ENCODE data around the gene PNP. TPM values are rescaled to one million over a fixed set of nuclear protein-coding genes. Genes with fewer than 3 reads are reported as not detected.

Gene PNP
- total and polyA plus RNA-seq, 11 donors = 4.2 to 38.5 (median 10.5) TPM

- ATAC-seq (peak; percentile 19 to 66 (median 61)), DNase-seq (peak in 1 of 5 donors; percentile 58)
- Histone ChIP-seq H3K4me3 (peak overlapping the region; percentile 71 to 92 (median 81)), H3K9me3 (no peaks in the 10 kb centered on the region), H3K27ac (peak overlapping the region; percentile 88 to 98 (median 93)), H3K36me3 (peaks cover 0 to 67% (median 58%) of the 10 kb centered on the region in 9 donors), H3K27me3 (no peaks in the 10 kb centered on the region), H3K4me1 (peaks cover 0 to 62% (median 35%) of the 10 kb centered on the region in 12 donors)
- intact Hi-C loops (cut with DNase I) = loop anchor here (1.0 to 10.0 kb wide), 13 partner anchors 42 to 229 kb away; partner anchors contain the start of genes PARP2 (in 6 of the 10), TEP1 (in 5 of the 10), RNASE4 (in 2 of the 10) and ANG (in 1 of the 10)
- TF ChIP-seq, protein P1, sequence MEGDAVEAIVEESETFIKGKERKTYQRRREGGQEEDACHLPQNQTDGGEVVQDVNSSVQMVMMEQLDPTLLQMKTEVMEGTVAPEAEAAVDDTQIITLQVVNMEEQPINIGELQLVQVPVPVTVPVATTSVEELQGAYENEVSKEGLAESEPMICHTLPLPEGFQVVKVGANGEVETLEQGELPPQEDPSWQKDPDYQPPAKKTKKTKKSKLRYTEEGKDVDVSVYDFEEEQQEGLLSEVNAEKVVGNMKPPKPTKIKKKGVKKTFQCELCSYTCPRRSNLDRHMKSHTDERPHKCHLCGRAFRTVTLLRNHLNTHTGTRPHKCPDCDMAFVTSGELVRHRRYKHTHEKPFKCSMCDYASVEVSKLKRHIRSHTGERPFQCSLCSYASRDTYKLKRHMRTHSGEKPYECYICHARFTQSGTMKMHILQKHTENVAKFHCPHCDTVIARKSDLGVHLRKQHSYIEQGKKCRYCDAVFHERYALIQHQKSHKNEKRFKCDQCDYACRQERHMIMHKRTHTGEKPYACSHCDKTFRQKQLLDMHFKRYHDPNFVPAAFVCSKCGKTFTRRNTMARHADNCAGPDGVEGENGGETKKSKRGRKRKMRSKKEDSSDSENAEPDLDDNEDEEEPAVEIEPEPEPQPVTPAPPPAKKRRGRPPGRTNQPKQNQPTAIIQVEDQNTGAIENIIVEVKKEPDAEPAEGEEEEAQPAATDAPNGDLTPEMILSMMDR (IDR thresholded peaks at IDR 0.05) = no peak
- no peak for TF ChIP-seq POLR2A (IDR thresholded peaks at IDR 0.05)
- WGBS, 4 donors = 1 to 2% (median 1%) methylated on average over 39 of the region's 39 CpGs
These were observed 13.6 kb upstream of the PNP start for GRCh38 chr14:20455355-20456300.

DNA sequence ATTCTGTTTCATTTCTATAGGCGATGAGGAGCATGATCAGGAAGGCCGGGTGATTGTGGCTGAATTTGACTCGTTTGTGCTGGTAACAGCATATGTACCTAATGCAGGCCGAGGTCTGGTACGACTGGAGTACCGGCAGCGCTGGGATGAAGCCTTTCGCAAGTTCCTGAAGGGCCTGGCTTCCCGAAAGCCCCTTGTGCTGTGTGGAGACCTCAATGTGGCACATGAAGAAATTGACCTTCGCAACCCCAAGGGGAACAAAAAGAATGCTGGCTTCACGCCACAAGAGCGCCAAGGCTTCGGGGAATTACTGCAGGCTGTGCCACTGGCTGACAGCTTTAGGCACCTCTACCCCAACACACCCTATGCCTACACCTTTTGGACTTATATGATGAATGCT lies 12.2 kb upstream of the PNP start:
- H3K4me1 ChIP-seq = peaks cover 0 to 65% (median 38%) of the 10 kb centered on the region in 12 donors
- 77 to 82% (median 80%) methylated on average over 13 of the region's 13 CpGs for WGBS, 4 donors
- H3K9me3 ChIP-seq = no peaks in the 10 kb centered on the region
- H3K27ac ChIP-seq = peak overlapping the region in 2 of 12 donors; percentile 7 to 95
- TF ChIP-seq, protein P1 (IDR thresholded peaks at IDR 0.05) = no peak
- TF ChIP-seq POLR2A (IDR thresholded peaks at IDR 0.05) = no peak
- H3K4me3 ChIP-seq = no peak overlapping the region
- ATAC-seq = no peak
- H3K36me3 ChIP-seq = peaks cover 0 to 54% (median 44%) of the 10 kb centered on the region in 9 donors
- intact Hi-C loops (cut with DNase I) = loop anchor here in 7 of 10 donors (5.0 to 10.0 kb wide), 9 partner anchors 45 to 228 kb away; partner anchors contain the start of genes PARP2 (in 5 of the 7), RNASE4 (in 2 of the 7), TEP1 (in 2 of the 7) and ANG (in 1 of the 7)
- no peaks in the 10 kb centered on the region for H3K27me3 ChIP-seq
- no peak for DNase-seq

DNA sequence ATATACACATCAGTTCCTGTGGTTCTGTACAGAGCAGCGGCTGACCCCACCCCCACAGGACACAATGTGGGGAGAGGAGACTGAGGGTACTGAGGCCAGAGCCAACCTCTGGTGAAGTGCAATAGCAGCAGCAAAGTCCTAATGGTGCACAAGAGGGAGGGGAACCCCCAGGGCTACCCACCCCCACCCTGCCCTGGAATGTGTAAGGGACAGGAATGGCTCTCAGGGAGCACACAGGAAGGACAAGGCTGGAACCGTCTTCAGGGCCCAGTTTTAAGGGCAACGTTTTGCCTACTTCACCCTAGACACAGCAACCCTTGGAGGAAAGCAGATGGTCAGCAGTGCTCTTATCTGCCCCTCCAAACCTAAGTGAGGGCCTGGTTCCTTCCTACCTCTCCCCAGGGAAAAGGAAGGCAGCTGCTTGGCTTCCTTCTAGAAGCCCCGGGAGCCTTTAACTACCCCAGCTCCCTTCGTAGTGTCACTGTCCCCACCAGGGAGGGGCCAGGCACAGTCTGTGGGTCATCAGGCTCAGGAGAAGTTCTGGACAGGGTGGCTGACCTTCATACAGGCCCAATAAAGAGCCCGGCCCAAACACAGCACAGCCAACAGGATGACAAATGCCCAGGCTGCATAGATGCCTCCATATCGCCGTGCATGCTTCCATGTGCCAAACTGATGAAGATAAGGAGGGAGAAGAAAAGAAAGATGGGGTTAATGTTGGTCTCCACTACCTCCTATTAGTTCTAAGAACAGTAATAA lies 11.0 kb upstream of the PNP start:
- intact Hi-C loops (cut with DNase I) = loop anchor here in 7 of 10 donors (5.0 to 10.0 kb wide), 9 partner anchors 46 to 227 kb away; partner anchors contain the start of genes PARP2 (in 5 of the 7), RNASE4 (in 2 of the 7), TEP1 (in 2 of the 7) and ANG (in 1 of the 7)
- H3K27ac ChIP-seq = peak overlapping the region in 1 of 12 donors; percentile 95
- TF ChIP-seq, protein P1 (IDR thresholded peaks at IDR 0.05) = no peak
- TF ChIP-seq POLR2A (IDR thresholded peaks at IDR 0.05) = no peak

More for the DNA sequence above, 11.0 kb upstream of the PNP start:
- DNase-seq (no peak), ATAC-seq (no peak)
- no peaks in the 10 kb centered on the region for H3K27me3 ChIP-seq
- peaks cover 0 to 45% (median 39%) of the 10 kb centered on the region in 9 donors for H3K36me3 ChIP-seq
- H3K4me1 ChIP-seq = peaks cover 0 to 70% (median 34%) of the 10 kb centered on the region in 12 donors
- no peak overlapping the region for H3K4me3 ChIP-seq
- 43 to 70% (median 54%) methylated on average over 6 to 8 of the region's 8 CpGs for WGBS, 4 donors
- H3K9me3 ChIP-seq = no peaks in the 10 kb centered on the region
